Measurements from ENCODE around the gene COA1. TPM values are rescaled to one million over a fixed set of nuclear protein-coding genes. Genes with fewer than 3 reads are reported as not detected.

COA1 gene
- polyA plus RNA-seq, 1 donor (not counting 4 experiments of a cell fraction or from before 2014, with no cell fraction given) = 32.2 TPM

DNA sequence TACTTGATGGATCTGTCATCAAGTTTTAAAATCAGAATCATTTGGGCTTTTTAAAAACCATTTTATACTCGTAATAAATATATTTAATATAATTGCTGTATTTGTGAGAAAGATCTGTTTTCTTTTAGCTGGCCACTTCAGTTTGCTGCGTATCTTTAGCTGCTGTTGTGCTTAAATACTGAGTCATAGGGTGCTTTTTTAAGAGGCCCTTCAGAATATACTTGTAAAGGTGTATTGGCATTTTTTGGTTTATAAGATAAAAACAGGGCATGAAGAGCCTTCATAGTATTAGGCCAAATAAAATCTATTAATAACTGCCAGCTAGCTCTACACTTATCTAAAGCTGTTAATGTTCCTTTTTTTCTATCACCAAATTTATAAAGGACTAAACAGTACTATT lies 102.6 kb downstream of the COA1 start:
- Histone ChIP-seq H3K27ac (ENCODE audit: control insufficient read depth, insufficient read depth, low read length) (no peak overlapping the region), H3K36me3 (ENCODE audit: control insufficient read depth in 2 of 2, extremely low read depth in 1 of 2, insufficient read depth in 2 of 2, low read length in 2 of 2) (peaks cover 8 to 38% of the 10 kb centered on the region in 2 experiments), H3K4me1 (ENCODE audit: control insufficient read depth, extremely low read depth, insufficient read depth, low read length) (peaks cover 4% of the 10 kb centered on the region), H3K9ac (ENCODE audit: control insufficient read depth, extremely low read depth, insufficient read depth, low read length) (no peak overlapping the region), H3K4me3 (ENCODE audit: control insufficient read depth in 2 of 3, extremely low read depth in 1 of 3, insufficient read depth in 2 of 3, low read depth in 1 of 3, low read length in 3 of 3) (no peak overlapping the region), H3K79me2 (ENCODE audit: control insufficient read depth, insufficient read depth, low read length) (peaks cover 55% of the 10 kb centered on the region), H4K20me1 (ENCODE audit: control insufficient read depth, extremely low read depth, insufficient read depth, low read length) (peaks cover 2% of the 10 kb centered on the region), H2AFZ (ENCODE audit: control insufficient read depth, low read length) (no peak overlapping the region), H3K27me3 (ENCODE audit: control insufficient read depth, extremely low read depth, insufficient read depth, low read length) (no peaks in the 10 kb centered on the region), H3K9me1 (ENCODE audit: control insufficient read depth, extremely low read depth, insufficient read depth, low read length) (no peaks in the 10 kb centered on the region), H3K9me3 (ENCODE audit: control insufficient read depth, low read depth, low read length) (no peaks in the 10 kb centered on the region), H3K4me2 (ENCODE audit: control insufficient read depth, extremely low read depth, insufficient read depth, low read depth, low read length) (no peak overlapping the region)
- DNase-seq (ENCODE audit: low read depth, low spot score) (no peak), FAIRE-seq (no peak)
- dilution Hi-C loops (cut with MboI; ENCODE audit: extremely low pct_ligation_motif_present, low sequenced_read_pairs) = no loop called here
- TF ChIP-seq, protein P1, sequence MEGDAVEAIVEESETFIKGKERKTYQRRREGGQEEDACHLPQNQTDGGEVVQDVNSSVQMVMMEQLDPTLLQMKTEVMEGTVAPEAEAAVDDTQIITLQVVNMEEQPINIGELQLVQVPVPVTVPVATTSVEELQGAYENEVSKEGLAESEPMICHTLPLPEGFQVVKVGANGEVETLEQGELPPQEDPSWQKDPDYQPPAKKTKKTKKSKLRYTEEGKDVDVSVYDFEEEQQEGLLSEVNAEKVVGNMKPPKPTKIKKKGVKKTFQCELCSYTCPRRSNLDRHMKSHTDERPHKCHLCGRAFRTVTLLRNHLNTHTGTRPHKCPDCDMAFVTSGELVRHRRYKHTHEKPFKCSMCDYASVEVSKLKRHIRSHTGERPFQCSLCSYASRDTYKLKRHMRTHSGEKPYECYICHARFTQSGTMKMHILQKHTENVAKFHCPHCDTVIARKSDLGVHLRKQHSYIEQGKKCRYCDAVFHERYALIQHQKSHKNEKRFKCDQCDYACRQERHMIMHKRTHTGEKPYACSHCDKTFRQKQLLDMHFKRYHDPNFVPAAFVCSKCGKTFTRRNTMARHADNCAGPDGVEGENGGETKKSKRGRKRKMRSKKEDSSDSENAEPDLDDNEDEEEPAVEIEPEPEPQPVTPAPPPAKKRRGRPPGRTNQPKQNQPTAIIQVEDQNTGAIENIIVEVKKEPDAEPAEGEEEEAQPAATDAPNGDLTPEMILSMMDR (optimal IDR thresholded peaks at IDR 0.05 in 1 of 3, IDR thresholded peaks at IDR 0.05 in 1 of 3, conservative IDR thresholded peaks at IDR 0.05 in 1 of 3; ENCODE audit: extremely low read depth in 1 of 3, insufficient read depth in 2 of 3, low read length in 3 of 3) = no peak
- TF ChIP-seq EZH2 (IDR thresholded peaks at IDR 0.05; ENCODE audit: low read length) = no peak

DNA sequence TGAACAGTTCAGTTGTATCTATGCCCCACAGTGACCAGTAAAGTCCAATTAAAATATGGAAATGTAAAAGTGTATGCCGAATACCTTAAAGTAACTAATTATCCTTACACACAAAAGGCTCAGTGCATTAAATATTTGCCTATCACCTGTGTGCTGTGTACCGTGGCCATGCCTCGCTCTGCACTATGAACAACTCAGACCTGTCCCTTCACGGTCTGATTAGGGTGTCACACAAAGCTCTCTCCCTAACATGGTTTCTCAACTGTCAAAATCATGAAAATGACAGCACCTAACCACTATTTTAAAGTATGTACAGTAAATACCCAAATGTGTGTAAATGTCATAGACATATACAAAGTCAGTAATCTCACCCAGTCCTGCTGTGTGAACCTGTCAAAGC lies 103.3 kb downstream of the COA1 start:
- H3K79me2 ChIP-seq (ENCODE audit: control insufficient read depth, insufficient read depth, low read length) = peaks cover 61% of the 10 kb centered on the region
- H3K4me1 ChIP-seq (ENCODE audit: control insufficient read depth, extremely low read depth, insufficient read depth, low read length) = peaks cover 4% of the 10 kb centered on the region
- peaks cover 2% of the 10 kb centered on the region for H4K20me1 ChIP-seq (ENCODE audit: control insufficient read depth, extremely low read depth, insufficient read depth, low read length)
- no peak for TF ChIP-seq EZH2 (IDR thresholded peaks at IDR 0.05; ENCODE audit: low read length)
- TF ChIP-seq, protein P1 (optimal IDR thresholded peaks at IDR 0.05 in 1 of 3, IDR thresholded peaks at IDR 0.05 in 1 of 3, conservative IDR thresholded peaks at IDR 0.05 in 1 of 3; ENCODE audit: extremely low read depth in 1 of 3, insufficient read depth in 2 of 3, low read length in 3 of 3) = no peak
- dilution Hi-C loops (cut with MboI; ENCODE audit: extremely low pct_ligation_motif_present, low sequenced_read_pairs) = no loop called here
- no peaks in the 10 kb centered on the region for H3K9me3 ChIP-seq (ENCODE audit: control insufficient read depth, low read depth, low read length)
- peaks cover 7 to 45% of the 10 kb centered on the region in 2 experiments for H3K36me3 ChIP-seq (ENCODE audit: control insufficient read depth in 2 of 2, extremely low read depth in 1 of 2, insufficient read depth in 2 of 2, low read length in 2 of 2)
- FAIRE-seq = no peak
- H3K9ac ChIP-seq (ENCODE audit: control insufficient read depth, extremely low read depth, insufficient read depth, low read length) = no peak overlapping the region
- no peak for DNase-seq (ENCODE audit: low read depth, low spot score)
- H2AFZ ChIP-seq (ENCODE audit: control insufficient read depth, low read length) = no peak overlapping the region
- H3K27me3 ChIP-seq (ENCODE audit: control insufficient read depth, extremely low read depth, insufficient read depth, low read length) = no peaks in the 10 kb centered on the region
- H3K9me1 ChIP-seq (ENCODE audit: control insufficient read depth, extremely low read depth, insufficient read depth, low read length) = no peaks in the 10 kb centered on the region
- H3K27ac ChIP-seq (ENCODE audit: control insufficient read depth, insufficient read depth, low read length) = no peak overlapping the region
- H3K4me2 ChIP-seq (ENCODE audit: control insufficient read depth, extremely low read depth, insufficient read depth, low read depth, low read length) = no peak overlapping the region
- H3K4me3 ChIP-seq (ENCODE audit: control insufficient read depth in 2 of 3, extremely low read depth in 1 of 3, insufficient read depth in 2 of 3, low read depth in 1 of 3, low read length in 3 of 3) = no peak overlapping the region
